ENCODE results near the gene CALR3. TPM values are rescaled to one million over a fixed set of nuclear protein-coding genes. Genes with fewer than 3 reads are reported as not detected.
A peak's percentile ranks its signal among the peaks of the same experiment; 100 is the strongest.
"Not testable (repeated sequence)": the region's sequence is repeated elsewhere in the genome, so short reads cannot be mapped to it uniquely, and the experiment has no call there.

CALR3 gene
- total RNA-seq, 2 donors from 2014 or later: not detected

DNA sequence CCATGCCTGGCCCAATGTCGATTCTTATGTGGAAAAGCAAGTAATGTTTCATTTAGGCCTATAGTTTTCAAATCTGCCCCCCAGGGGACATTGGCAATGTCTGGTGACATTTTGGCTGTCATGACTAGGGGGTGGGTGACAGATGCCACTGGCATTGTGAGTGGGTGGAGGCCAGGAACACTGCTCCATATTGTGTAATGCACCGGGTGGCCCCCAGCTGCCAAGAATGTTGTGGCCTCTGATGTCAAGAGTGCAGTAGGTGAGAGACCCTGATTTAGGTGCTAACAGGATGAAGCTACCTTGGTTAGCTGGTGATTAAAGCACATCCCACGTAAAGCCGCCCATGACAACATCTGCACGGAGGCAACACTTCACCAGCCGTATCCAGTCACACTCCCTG lies 11.0 kb upstream of the CALR3 start:
- DNase-seq: no peak
- intact Hi-C loops (cut with DNase I): no loop called here
- ATAC-seq: no peak

DNA sequence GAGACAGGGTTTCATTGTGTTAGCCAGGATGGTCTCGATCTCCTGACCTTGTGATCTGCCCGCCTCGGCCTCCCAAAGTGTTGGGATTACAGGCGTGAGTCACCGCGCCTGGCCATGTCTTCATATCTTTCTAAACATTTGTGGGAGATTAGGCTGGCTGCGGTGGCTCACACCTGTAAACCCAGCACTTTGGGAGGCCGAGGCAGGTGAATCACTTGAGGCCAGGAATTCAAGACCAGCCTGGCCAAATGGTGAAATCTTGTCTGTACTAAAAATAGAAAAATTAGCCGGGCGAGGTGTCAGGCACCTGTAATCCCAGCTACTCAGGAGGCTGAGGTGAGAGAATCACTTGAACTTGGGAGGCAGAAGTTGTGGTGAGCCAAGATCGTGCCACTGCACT lies 10.2 kb upstream of the CALR3 start:
- intact Hi-C loops (cut with DNase I); ATAC-seq; DNase-seq: not testable (repeated sequence)

DNA sequence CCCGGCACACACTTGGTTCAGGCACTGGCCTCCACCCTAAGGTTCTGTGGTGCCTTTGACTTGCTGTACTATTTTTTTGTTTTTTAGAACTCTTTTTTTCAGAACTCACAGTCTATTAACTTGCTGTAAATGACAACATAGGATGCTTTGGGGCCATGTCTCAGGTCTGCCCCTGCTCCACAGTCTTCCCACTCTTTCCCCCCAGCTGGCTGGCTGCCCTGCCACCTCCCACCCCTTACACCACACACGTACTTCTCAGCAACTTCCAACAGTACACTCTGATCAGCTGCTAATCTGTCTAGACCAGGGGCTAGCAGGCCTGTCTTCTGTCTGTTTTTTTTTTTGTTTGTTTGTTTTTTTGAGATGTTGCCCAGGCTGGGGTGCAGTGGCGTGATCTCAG lies 8.3 kb upstream of the CALR3 start:
- intact Hi-C loops (cut with DNase I): no loop called here
- ATAC-seq: no peak
- no peak for DNase-seq

DNA sequence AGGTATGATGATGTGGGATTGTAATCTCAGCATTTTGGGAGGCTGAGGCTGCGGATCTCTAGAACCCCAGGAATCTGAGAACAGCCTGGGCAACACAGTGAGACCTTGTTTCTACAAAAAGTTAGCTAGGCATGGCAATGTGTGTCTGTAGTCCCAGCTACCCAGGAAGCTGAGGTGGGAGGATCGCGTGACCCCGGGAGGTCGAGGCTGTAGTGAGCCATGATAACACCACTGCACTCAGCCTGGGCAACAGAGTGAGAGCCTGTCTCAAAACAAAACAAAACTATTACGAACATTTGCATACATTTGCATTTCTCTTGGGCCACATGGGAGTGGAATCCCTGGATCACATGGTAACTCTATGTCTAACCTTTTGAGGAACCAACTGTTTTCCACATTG lies 1.9 kb upstream of the CALR3 start:
- ATAC-seq: no peak
- intact Hi-C loops (cut with DNase I): no loop called here
- DNase-seq: no peak

DNA sequence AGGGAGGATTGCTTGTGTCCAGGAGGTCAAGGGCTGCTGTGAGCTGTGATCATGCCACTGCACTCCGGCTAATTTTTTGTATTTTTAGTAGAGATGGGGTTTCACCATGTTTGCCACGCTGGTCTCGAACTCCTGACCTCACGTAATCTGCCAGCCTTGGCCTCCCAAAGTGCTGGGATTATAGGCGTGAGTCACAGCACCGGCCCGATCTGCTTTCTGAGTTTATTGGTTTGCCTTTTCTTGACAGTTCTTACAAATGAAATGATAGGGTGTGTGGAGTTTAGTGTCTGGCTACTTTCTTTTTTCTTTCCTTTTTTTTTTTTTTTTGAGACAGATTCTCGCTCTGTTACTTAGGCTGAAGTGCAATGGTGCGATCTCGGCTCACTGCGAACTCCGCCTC lies 1.1 kb upstream of the CALR3 start:
- intact Hi-C loops (cut with DNase I): no loop called here
- no peak for ATAC-seq
- DNase-seq: peak; percentile 14

DNA sequence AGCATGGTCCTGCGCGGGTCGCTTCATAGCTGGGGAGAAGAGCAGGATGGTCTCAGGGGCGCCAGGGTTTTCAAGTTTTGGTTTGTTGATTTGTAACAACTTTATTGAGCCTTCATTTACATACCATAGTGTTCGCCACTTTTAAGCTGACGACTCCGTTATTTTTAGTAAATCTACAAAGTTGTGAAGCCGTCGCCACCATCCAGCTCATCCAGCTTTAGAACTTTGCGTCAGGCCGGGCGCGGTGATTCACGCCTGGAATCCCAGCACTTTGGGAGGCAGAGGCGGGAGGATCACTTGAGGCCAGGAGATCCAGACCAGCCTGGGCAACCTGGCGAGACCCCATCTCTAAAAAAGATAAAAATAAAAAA lies 631 bp upstream of the CALR3 start:
- intact Hi-C loops (cut with DNase I): no loop called here
- ATAC-seq (peak; percentile 17 to 31), DNase-seq (peak; percentile 66)

DNA sequence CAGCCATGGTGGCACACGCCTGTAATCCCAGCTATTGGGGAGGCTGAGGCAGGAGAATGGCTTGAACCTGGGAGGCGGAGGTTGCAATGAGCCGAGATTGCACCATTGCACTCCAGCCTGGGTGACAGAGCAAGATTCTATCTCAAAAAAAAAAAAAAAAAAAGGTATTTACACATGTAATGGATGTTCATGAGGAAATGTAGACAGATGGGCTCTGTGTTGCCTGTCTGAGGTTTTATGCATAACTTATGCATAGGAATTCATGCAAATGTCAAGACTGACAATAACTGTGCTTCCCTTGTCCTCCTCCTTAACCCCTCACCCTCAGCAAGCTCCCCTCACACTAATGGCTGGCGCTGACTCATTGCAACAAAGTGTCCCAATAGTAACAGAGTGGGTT lies 9.5 kb downstream of the CALR3 start:
- DNase-seq; intact Hi-C loops (cut with DNase I); ATAC-seq: not testable (repeated sequence)

DNA sequence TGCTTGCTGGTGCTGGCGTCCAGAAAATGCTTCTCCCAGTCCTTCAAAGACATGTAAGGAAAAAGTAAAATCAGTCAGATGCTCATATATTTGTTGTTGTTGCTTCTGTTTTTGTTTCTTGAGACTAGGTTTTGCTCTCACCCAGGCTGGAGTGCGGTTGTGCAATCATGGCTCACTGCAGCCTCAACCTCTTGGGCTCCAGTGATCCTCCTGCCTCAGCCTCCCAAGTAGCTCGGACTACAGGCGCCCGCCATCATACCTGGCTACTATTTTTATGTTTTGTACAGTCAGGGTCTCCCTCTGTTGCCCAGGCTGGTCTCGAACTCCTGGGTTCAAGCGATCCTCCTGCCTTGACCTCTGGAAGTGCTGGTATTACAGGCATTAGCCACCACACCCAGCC lies 13.2 kb downstream of the CALR3 start:
- DNase-seq: no peak
- ATAC-seq: no peak
- intact Hi-C loops (cut with DNase I): no loop called here

DNA sequence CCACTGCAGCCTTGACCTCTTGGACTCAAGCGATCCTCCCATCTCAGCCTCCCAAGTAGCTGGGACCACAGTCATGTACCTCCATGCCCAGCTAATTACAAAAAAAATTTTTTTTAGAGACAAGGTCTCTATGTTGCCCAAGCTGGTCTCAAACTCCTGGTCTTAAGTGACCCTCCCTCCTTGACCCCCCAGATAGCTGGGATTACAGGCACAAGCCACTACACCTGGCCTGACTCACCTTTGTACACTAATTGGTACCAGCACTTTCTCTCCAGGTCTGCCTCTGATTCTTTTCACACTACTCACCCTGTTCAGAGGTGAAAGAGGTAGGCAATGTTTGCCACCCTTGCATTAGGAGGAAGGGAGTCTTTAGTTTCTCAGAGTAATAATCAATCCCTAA lies 18.7 kb downstream of the CALR3 start:
- DNase-seq: no peak
- intact Hi-C loops (cut with DNase I): no loop called here
- no peak for ATAC-seq

DNA sequence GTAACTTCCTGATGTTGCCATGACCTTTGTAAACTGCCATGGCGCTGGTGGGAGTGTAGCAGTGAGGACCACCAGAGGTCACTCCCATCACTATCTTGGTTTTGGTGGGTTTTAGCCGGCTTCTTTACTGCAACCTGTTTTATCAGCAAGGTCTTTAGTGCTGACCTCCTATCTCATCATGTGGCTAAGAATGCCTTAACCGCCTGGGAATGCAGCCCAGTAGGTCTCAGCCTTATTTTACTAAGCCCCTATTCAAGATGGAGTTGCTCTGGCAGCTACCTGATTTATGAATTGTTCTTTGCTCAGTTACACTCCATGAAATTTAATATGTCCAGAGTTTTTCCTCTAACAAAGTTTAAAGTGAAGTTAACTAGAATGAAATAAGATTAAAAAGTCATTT lies 19.6 kb downstream of the CALR3 start:
- no peak for DNase-seq
- intact Hi-C loops (cut with DNase I): no loop called here
- ATAC-seq: no peak

DNA sequence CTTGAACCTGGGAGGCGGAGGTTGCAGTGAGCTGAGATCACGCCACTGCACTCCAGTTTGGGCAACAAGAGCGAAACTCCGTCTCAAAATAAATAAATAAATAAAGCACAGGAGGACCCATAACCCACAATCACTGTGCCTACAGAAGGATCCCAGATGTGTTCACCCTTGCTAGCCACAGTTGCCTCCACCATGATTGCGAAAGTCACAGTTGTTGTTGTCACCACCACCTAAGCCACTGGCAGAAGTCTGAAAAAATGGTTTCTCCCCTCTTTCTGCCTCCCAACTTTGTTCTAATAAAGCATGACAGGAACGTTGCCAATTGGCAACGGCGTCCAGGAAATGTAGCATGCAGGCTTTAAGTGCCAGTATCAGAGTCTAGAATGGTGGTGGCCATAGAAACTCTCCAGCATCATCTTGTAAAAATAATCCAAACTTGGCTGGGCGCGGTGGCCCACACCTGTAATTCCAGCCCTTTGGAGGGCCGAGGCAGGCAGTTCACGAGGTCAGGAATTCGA lies 22.0 kb downstream of the CALR3 start:
- intact Hi-C loops (cut with DNase I): no loop called here
- ATAC-seq: no peak

DNA sequence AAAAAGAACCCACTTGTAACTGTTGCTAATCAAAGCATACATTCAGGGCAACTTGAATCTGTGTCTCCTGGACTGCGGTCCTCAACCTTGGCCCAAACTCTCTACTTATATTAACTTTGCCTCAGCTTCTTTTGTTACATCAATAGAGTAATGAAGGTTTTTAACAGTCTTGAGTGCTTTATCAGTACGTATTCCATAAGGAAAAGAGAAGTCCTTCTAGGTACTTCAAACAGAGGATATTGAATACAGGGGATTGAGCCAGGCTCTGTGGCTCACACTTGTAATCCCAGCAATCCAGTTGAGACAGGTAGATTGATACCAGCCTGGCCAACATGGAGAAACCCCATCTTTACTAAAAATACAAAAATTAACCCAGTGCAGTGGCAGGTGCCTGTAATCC lies 23.0 kb downstream of the CALR3 start:
- no peak for ATAC-seq
- DNase-seq: peak; percentile 1
- intact Hi-C loops (cut with DNase I): no loop called here

More for the DNA sequence above, 22.0 kb downstream of the CALR3 start:
- DNase-seq: peak; percentile 1

DNA sequence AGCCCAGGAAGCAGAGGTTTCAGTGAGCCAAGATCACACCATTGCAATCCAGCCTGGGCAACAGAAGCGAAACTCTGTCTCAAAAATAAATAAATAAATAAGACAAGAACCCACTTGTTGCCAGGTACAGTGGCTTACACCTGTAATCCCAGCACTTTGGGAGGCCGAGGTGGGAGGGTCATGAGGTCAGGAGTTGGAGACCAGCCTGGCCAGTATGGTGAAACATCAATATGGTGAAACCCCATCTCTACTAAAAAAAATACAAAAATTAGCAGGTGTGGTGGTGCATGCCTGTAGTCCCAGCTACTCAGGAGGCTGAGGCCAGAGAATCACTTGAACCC lies 23.4 kb downstream of the CALR3 start:
- intact Hi-C loops (cut with DNase I); ATAC-seq: not testable (repeated sequence)
- peak; percentile 18 for DNase-seq

DNA sequence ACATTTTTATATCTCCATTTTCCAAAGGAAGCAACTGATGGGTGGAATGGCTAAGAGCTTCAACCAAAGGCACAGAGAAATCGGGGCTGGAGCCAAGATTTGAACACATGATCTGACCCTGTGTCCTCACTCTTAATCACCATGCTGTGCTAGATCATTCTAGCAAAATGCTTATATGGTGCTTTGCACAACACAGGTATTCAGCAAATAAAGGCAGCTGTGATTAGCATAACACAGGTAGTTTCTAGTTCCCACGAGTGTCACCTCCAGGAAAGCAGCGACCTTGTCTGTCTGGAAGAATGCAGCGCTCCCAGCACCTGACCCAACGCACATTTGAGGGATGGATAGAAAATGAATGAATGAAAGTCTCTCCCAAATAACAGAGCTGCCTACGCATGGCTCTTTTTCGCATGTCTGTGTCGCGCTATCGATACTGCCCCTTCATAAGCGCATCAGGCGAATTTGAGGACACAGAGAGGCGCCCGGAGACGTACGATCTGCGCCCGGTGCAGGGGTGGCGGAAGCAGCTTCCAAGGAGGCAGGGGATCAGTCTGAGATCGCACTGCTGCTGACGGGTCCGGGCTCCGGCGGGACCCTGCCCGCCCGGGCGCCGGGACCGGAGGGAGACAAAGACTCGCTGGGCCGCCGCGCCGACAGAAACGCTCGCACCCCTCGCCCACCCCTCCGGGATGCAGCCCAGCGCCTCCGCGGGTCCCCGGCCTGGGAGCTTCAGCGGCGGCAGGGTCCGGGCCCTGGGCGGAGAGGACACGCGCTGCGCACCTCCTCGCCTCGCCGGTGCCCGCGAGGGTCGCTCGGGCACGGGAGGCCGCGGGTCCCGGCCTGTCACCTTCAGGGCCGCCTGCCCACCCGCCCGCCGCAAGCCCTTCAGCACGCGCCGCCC lies 24.8 kb downstream of the CALR3 start:
- ATAC-seq (peak; percentile 1 to 7), DNase-seq (no peak)
- intact Hi-C loops (cut with DNase I): no loop called here

DNA sequence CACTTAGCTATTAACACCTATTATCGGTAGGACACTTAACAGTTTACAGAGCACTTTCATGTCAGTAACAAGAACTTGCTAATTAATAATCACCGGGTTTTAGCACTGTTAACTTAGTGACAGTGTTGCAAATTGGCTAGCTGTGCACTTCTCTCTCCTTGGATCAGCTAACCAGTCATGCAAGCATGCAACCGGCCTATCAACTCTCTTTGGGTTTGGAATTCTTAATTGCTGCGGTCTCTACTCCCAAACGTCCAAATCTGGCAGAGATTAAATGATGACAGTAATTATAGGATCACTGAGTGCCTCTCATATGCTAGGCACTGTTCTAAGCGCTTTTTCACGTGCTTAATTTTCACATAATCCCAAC lies 25.4 kb downstream of the CALR3 start:
- intact Hi-C loops (cut with DNase I): no loop called here
- DNase-seq: no peak
- ATAC-seq: no peak

DNA sequence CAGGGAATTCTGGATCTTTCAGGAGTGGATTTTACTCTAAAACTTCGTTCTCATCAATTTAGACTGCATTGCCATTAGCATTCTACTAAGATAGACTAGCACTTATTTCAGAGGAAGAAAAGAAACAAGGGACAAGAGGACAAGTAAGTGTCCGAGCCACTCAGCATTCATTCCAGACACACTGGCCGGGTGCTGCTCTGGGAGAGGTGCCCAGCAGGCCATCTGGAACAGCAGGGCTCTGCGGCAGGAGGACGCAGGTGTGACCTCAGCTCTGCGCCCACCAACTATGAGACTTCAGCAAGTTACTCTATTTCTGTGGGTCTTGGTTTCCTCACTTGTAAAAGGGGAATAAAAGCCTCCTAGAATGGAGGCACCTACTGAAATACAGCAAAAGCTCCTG lies 28.4 kb downstream of the CALR3 start:
- DNase-seq: peak; percentile 48
- no peak for ATAC-seq
- intact Hi-C loops (cut with DNase I): no loop called here

DNA sequence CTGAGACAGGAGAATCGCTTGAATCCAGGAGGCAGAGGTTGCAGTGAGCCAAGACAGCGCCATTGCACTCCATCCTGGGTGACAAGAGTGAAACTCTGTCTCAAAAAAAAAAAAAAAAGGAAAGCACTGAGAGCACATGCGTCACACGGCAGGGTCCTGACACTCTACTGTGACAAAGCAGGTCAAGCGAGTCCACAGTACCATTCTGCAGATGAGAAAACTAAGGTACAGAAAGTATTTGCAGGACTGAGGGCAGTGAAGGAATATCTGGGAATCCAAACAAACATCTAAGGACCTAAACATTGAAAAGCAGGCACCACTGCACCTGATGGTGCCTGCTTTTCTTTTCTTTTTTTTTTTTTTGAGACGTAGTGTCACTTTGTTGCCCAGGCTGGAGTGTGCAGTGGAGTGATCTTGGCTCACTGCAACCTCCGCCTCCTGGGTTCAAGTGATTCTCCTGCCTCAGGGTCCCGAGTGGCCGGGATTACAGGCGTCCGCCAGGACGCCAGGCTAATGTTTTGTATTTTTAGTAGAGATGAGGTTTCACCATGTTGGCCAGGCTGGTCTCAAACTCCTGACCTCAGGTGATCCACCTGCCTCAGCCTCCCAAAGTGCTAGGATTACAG lies 29.1 kb downstream of the CALR3 start:
- intact Hi-C loops (cut with DNase I); DNase-seq; ATAC-seq: not testable (repeated sequence)

DNA sequence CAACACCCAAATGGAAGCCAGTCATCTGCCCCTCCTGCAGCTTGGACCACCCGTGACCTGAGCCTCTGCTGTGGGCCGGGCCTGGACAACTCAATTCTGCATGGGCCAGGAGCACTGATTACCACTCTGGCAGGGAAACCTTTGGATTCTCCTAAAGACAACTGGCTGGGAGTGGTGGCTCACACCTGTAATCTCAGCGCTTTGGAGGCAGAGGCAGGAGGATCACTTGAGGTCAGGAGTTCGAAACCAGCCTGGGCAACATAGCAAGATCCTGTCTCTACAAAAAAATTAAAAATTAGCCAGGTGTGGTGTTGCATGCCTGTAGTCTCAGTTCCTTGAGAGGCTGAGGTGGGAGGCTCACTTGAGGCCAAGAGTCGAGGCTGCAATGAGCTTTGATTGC lies 30.7 kb downstream of the CALR3 start:
- DNase-seq: no peak
- intact Hi-C loops (cut with DNase I): no loop called here
- no peak for ATAC-seq

DNA sequence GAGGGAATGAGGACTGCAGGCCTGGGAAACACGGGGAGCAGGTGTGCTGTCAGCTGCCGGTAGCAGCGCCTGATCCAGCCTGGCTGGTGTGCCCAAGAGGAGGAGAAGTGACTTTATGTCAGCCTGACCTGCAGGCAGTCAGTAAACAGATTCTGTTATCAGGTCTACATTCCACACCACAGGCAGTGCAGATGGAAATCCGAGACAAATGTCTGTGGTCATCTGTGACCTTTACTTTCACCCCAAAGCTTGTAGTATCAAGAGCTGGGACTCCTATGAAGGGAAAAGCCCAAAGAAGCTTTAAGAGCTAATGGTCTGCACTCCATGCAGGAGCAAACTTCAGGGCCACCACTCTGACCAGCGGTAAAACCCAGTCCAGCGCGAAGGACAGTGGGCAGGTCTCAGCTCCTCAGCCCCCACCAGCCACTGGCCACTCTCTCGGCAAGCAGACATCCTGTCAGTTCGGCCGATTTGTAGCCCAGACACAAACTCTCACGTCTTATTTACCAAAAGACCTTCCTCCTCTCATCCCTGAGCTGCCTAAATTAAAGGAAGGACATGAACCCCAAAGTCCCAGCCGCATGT lies 31.9 kb downstream of the CALR3 start:
- no peak for ATAC-seq
- DNase-seq: no peak
- intact Hi-C loops (cut with DNase I): no loop called here

DNA sequence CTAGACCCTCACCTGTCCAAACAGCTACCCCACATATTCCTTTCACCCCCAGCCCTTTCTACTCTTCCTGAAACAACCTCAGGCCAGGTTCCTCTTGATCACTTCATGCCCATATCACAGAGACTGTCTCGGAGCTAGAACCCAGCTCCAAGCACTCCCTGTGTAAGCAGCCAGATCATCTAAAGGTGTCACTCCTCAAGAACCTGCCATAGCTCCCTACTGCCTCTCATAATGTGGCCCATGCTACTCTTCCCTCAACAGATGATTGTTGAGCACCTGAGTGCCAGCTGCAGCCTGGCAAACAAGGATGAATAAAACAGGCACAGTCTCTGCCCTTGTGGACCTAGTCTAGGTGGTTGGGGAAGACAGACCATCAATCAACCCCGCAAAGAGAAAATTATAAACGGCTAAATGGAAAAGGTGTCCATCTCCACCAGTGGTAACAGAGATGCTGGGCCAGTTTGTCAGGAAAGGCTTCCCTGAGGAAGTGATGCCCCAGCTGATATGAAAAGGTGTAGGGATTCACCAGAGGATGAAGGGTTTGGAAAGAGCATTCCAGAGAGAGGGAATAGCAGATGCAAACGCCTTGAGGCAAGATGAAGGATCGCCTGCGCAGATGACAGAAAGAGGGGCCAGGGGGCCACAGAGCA lies 32.5 kb downstream of the CALR3 start:
- no peak for ATAC-seq
- no peak for DNase-seq
- intact Hi-C loops (cut with DNase I): no loop called here
